ENCODE data around the gene RAPGEF1. TPM values are rescaled to one million over a fixed set of nuclear protein-coding genes. Genes with fewer than 3 reads are reported as not detected.

Gene RAPGEF1
- total and polyA plus RNA-seq, 9 of the 15 experiments (the other 6 are each of a cell fraction or from before 2014, with no cell fraction given), result 0.06 to 44.1 (median 19.9) TPM

DNA sequence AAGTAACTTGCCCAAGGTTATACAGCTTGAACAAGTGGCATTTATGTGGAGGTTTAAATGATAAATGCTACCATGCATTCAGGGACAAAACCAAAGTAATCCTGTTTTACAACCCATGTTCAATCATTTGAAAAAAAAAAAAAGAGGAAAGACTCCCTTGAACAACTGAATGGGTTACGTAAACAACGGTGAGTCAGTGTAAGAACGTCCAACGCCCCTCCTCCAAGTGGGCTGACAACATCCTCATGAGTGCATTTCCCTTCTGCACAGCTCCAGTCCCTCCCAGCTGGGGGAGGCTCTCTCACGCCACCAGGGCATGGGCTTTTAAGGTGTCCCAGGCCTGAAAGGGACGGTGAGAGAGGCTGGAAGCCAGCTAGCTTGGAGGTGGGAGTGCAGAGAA is 104.6 kb downstream of the RAPGEF1 start (continued):
- TF ChIP-seq, protein P1, sequence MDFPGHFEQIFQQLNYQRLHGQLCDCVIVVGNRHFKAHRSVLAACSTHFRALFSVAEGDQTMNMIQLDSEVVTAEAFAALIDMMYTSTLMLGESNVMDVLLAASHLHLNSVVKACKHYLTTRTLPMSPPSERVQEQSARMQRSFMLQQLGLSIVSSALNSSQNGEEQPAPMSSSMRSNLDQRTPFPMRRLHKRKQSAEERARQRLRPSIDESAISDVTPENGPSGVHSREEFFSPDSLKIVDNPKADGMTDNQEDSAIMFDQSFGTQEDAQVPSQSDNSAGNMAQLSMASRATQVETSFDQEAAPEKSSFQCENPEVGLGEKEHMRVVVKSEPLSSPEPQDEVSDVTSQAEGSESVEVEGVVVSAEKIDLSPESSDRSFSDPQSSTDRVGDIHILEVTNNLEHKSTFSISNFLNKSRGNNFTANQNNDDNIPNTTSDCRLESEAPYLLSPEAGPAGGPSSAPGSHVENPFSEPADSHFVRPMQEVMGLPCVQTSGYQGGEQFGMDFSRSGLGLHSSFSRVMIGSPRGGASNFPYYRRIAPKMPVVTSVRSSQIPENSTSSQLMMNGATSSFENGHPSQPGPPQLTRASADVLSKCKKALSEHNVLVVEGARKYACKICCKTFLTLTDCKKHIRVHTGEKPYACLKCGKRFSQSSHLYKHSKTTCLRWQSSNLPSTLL (IDR thresholded peaks at IDR 0.05), result no peak
- TF ChIP-seq LEF1 (IDR thresholded peaks at IDR 0.05) (peak; percentile 43; the same call in 1 of the 2 replicates), ZNF217 (CRISPR knock-in tag; IDR thresholded peaks at IDR 0.05) (no peak), TSC22D4 (tag; IDR thresholded peaks at IDR 0.05) (no peak), HCFC1 (IDR thresholded peaks at IDR 0.05; ENCODE audit: low read depth, low read length) (no peak), XRCC5 (IDR thresholded peaks at IDR 0.05; ENCODE audit: low read depth, low read length) (no peak), NFIX (CRISPR knock-in tag; IDR thresholded peaks at IDR 0.05; ENCODE audit: low read depth) (no peak), FOSL1 (tag; conservative IDR thresholded peaks at IDR 0.05) (peak; percentile 92), HNRNPUL1 (IDR thresholded peaks at IDR 0.05; ENCODE audit: low read length) (no peak), SIN3A (IDR thresholded peaks at IDR 0.05; ENCODE audit: borderline replicate concordance in 2 of 2, control insufficient read depth in 1 of 2, low read depth in 2 of 2, low read length in 2 of 2) (0 out of 4 replicates have a peak, but pooled peaks of 1 of the 2 experiments have one; percentile 2)
- TF ChIP-seq, protein P2, sequence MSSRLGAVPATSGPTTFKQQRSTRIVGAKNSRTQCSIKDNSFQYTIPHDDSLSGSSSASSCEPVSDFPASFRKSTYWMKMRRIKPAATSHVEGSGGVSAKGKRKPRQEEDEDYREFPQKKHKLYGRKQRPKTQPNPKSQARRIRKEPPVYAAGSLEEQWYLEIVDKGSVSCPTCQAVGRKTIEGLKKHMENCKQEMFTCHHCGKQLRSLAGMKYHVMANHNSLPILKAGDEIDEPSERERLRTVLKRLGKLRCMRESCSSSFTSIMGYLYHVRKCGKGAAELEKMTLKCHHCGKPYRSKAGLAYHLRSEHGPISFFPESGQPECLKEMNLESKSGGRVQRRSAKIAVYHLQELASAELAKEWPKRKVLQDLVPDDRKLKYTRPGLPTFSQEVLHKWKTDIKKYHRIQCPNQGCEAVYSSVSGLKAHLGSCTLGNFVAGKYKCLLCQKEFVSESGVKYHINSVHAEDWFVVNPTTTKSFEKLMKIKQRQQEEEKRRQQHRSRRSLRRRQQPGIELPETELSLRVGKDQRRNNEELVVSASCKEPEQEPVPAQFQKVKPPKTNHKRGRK (tag; IDR thresholded peaks at IDR 0.05), result no peak
- TF ChIP-seq, protein P3, sequence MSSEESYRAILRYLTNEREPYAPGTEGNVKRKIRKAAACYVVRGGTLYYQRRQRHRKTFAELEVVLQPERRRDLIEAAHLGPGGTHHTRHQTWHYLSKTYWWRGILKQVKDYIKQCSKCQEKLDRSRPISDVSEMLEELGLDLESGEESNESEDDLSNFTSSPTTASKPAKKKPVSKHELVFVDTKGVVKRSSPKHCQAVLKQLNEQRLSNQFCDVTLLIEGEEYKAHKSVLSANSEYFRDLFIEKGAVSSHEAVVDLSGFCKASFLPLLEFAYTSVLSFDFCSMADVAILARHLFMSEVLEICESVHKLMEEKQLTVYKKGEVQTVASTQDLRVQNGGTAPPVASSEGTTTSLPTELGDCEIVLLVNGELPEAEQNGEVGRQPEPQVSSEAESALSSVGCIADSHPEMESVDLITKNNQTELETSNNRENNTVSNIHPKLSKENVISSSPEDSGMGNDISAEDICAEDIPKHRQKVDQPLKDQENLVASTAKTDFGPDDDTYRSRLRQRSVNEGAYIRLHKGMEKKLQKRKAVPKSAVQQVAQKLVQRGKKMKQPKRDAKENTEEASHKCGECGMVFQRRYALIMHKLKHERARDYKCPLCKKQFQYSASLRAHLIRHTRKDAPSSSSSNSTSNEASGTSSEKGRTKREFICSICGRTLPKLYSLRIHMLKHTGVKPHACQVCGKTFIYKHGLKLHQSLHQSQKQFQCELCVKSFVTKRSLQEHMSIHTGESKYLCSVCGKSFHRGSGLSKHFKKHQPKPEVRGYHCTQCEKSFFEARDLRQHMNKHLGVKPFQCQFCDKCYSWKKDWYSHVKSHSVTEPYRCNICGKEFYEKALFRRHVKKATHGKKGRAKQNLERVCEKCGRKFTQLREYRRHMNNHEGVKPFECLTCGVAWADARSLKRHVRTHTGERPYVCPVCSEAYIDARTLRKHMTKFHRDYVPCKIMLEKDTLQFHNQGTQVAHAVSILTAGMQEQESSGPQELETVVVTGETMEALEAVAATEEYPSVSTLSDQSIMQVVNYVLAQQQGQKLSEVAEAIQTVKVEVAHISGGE (CRISPR knock-in tag; IDR thresholded peaks at IDR 0.05), result no peak
- TF ChIP-seq, protein P4, sequence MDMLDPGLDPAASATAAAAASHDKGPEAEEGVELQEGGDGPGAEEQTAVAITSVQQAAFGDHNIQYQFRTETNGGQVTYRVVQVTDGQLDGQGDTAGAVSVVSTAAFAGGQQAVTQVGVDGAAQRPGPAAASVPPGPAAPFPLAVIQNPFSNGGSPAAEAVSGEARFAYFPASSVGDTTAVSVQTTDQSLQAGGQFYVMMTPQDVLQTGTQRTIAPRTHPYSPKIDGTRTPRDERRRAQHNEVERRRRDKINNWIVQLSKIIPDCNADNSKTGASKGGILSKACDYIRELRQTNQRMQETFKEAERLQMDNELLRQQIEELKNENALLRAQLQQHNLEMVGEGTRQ (CRISPR knock-in tag; IDR thresholded peaks at IDR 0.05), result no peak
- TF ChIP-seq, protein P5, sequence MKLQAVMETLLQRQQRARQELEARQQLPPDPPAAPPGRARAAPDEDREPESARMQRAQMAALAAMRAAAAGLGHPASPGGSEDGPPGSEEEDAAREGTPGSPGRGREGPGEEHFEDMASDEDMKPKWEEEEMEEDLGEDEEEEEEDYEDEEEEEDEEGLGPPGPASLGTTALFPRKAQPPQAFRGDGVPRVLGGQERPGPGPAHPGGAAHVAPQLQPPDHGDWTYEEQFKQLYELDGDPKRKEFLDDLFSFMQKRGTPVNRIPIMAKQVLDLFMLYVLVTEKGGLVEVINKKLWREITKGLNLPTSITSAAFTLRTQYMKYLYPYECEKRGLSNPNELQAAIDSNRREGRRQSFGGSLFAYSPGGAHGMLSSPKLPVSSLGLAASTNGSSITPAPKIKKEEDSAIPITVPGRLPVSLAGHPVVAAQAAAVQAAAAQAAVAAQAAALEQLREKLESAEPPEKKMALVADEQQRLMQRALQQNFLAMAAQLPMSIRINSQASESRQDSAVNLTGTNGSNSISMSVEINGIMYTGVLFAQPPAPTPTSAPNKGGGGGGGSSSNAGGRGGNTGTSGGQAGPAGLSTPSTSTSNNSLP (IDR thresholded peaks at IDR 0.05; ENCODE audit: borderline replicate concordance, low read depth, low read length), result no peak
- TF ChIP-seq, protein P6, sequence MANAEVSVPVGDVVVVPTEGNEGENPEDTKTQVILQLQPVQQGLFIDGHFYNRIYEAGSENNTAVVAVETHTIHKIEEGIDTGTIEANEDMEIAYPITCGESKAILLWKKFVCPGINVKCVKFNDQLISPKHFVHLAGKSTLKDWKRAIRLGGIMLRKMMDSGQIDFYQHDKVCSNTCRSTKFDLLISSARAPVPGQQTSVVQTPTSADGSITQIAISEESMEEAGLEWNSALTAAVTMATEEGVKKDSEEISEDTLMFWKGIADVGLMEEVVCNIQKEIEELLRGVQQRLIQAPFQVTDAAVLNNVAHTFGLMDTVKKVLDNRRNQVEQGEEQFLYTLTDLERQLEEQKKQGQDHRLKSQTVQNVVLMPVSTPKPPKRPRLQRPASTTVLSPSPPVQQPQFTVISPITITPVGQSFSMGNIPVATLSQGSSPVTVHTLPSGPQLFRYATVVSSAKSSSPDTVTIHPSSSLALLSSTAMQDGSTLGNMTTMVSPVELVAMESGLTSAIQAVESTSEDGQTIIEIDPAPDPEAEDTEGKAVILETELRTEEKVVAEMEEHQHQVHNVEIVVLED (CRISPR knock-in tag; IDR thresholded peaks at IDR 0.05), result no peak
